ENCODE measurements around the gene CYGB.

GRCh38 chr17:76557368-76558197 lies 20.1 kb upstream of the CYGB start:
- no peak; the same call in 1 of the 2 replicates for TF ChIP-seq EP300 (IDR thresholded peaks at IDR 0.05; ENCODE audit: low read length)
- TF ChIP-seq FOXK2 (conservative IDR thresholded peaks at IDR 0.05 in 1 of 2, IDR thresholded peaks at IDR 0.05 in 1 of 2; ENCODE audit: low read depth in 2 of 2): no peak
- no peak for TF ChIP-seq PURB (CRISPR knock-in tag; IDR thresholded peaks at IDR 0.05; ENCODE audit: low read depth)
- TF ChIP-seq ZNF232 (CRISPR knock-in tag; IDR thresholded peaks at IDR 0.05): 0 out of 2 replicates have a peak, but pooled peaks have one; percentile 81
- TF ChIP-seq JUND (IDR thresholded peaks at IDR 0.05; ENCODE audit: borderline replicate concordance, low read depth, low read length): peak; percentile 56
- TF ChIP-seq JUND (tag; IDR thresholded peaks at IDR 0.05; ENCODE audit: borderline replicate concordance, low read depth, low read length): no peak; the same call in 2 of the 3 replicates
- TF ChIP-seq GATAD2B (IDR thresholded peaks at IDR 0.05; ENCODE audit: borderline replicate concordance): 0 out of 2 replicates have a peak, but pooled peaks have one; percentile 47
- no peak for TF ChIP-seq RFX5 (IDR thresholded peaks at IDR 0.05; ENCODE audit: low read depth, low read length)
- TF ChIP-seq JUNB (CRISPR knock-in tag; conservative IDR thresholded peaks at IDR 0.05): no peak
- TF ChIP-seq FOXM1 (IDR thresholded peaks at IDR 0.05; ENCODE audit: low read depth): no peak
- TF ChIP-seq FOXM1 (CRISPR knock-in tag; IDR thresholded peaks at IDR 0.05; ENCODE audit: low read depth): 0 out of 2 replicates have a peak, but pooled peaks have one; percentile 11
- TF ChIP-seq FOS (IDR thresholded peaks at IDR 0.05; ENCODE audit: extremely low read depth, insufficient read length): no peak
- no peak for TF ChIP-seq SP2 (IDR thresholded peaks at IDR 0.05; ENCODE audit: extremely low read depth, low read depth, low read length, poor library complexity, severe bottlenecking)
- 0 out of 2 replicates have a peak, but pooled peaks have one; percentile 47 for TF ChIP-seq NR1H2 (CRISPR knock-in tag; IDR thresholded peaks at IDR 0.05)
- TF ChIP-seq E2F1 (CRISPR knock-in tag; IDR thresholded peaks at IDR 0.05): peak; percentile 22; the same call in 1 of the 2 replicates
- TF ChIP-seq CTCF (IDR thresholded peaks at IDR 0.05 in 2 of 3, conservative IDR thresholded peaks at IDR 0.05 in 1 of 3; ENCODE audit: insufficient read depth in 2 of 3, low read depth in 1 of 3, low read length in 3 of 3): peak; percentile 74 to 84 (median 75)

All from K562 (cell line).